Mucosa of rectum (tissue), 2 donors: ENCODE measurements around the gene ANKRD33B.

Experiments
- H3K27ac ChIP-seq, 2 donors: one replicate each; pipeline ENCODE4 v1.7.0; 2013; ENCODE audit warnings: inconsistent platforms in 2 of 2, low read depth in 2 of 2, low read length in 2 of 2
- H3K27me3 ChIP-seq, 2 donors: one replicate each; pipeline ENCODE4 v1.7.0; 2013; ENCODE audit warnings: low read length in 2 of 2; ENCODE audit not compliant: control insufficient read depth in 2 of 2, insufficient read depth in 2 of 2
- H3K36me3 ChIP-seq, 2 donors: one replicate each; pipeline ENCODE4 v1.7.0; 2013; ENCODE audit warnings: low read length in 2 of 2; ENCODE audit not compliant: control insufficient read depth in 2 of 2, insufficient read depth in 2 of 2
- H3K4me1 ChIP-seq, 2 donors: one replicate each; pipeline ENCODE4 v1.7.0; 2013; ENCODE audit warnings: low read length in 2 of 2, mild to moderate bottlenecking in 1 of 2; ENCODE audit not compliant: control insufficient read depth in 2 of 2, insufficient read depth in 2 of 2
- H3K4me3 ChIP-seq, 2 donors: one replicate each; pipeline ENCODE4 v1.7.0; 2013; ENCODE audit warnings: low read length in 2 of 2
- H3K9ac ChIP-seq, 2 donors: one replicate each; pipeline ENCODE4 v1.7.0; 2013; ENCODE audit warnings: low read length in 2 of 2, low read depth in 1 of 2, mild to moderate bottlenecking in 1 of 2
- H3K9me3 ChIP-seq, 2 donors: one replicate each; pipeline ENCODE4 v1.7.0; 2013; ENCODE audit warnings: low read length in 2 of 2; ENCODE audit not compliant: control insufficient read depth in 2 of 2
- donor health status: healthy.
- donor health status: Normal muscosa, but diverticular disease.

ANKRD33B gene

DNA sequence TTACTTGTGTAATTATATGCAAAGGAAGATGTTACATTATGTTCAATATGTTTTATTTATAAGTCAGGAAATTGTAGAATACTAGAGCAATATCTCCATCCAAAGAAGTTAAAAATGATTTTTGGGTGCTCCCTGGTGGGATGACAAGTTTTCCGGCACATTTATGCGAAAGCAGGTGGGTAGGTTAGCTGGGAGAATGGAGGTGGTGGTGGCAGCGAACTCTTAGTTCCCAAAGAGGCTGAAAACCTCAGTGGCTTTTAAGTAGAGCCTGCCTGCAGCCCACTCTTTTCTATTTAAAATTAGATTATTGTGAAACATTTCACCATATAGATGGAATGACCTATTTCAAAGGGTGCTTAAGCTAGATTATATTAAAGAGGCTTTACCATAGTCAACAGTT, 51.8 kb downstream of the ANKRD33B start:
- H3K4me3 ChIP-seq = no peak overlapping the region
- H3K36me3 ChIP-seq = no peaks in the 10 kb centered on the region
- no peak overlapping the region for H3K9ac ChIP-seq
- no peaks in the 10 kb centered on the region for H3K4me1 ChIP-seq
- H3K27ac ChIP-seq = no peak overlapping the region
- H3K27me3 ChIP-seq = no peaks in the 10 kb centered on the region
- no peaks in the 10 kb centered on the region for H3K9me3 ChIP-seq

DNA sequence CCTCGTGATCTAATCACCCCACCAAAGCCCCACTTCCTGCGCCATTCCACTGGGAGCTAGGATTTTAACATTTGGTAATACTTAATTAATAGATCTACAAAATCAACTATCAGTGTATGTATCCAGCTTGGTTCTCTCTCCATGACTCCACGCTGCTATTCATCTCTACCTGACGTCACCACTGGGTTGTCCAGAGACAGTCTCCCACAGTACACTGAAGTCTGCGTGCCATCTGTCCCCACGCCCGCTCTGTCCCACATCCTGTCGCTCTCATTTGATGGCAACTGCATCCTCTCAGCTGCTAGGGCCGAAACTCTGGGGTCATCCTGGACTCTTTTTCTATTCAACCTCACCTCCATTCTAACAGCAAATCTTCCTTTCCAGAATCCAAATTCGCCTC, 53.2 kb downstream of the ANKRD33B start:
- H3K9ac ChIP-seq = no peak overlapping the region
- H3K4me1 ChIP-seq = peaks cover 0 to 2% of the 10 kb centered on the region in 2 donors
- H3K27me3 ChIP-seq = no peaks in the 10 kb centered on the region
- H3K36me3 ChIP-seq = no peaks in the 10 kb centered on the region
- no peak overlapping the region for H3K27ac ChIP-seq
- H3K4me3 ChIP-seq = no peak overlapping the region
- no peaks in the 10 kb centered on the region for H3K9me3 ChIP-seq

DNA sequence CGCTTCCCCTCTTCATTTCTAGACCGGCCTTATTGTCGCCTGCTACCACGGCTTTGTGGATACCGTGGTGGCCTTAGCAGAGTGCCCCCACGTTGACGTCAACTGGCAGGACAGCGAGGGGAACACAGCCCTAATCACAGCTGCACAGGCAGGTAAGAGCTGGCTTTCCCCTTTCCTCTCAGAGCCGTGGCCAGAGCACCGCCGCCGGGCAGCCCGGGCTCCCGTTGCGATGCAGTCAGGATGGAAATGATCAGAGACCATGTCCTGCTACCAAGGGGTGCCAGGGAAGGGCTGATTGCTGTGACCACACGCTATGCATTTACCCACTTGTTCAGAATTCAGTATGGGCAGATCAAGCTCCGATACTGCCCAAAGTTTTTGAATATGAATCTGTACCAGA, 54.4 kb downstream of the ANKRD33B start:
- no peak overlapping the region for H3K9ac ChIP-seq
- H3K27ac ChIP-seq = no peak overlapping the region
- no peaks in the 10 kb centered on the region for H3K27me3 ChIP-seq
- H3K4me1 ChIP-seq = peaks cover 6 to 9% of the 10 kb centered on the region in 2 donors
- H3K4me3 ChIP-seq = no peak overlapping the region
- H3K36me3 ChIP-seq = no peaks in the 10 kb centered on the region
- H3K9me3 ChIP-seq = no peaks in the 10 kb centered on the region

DNA sequence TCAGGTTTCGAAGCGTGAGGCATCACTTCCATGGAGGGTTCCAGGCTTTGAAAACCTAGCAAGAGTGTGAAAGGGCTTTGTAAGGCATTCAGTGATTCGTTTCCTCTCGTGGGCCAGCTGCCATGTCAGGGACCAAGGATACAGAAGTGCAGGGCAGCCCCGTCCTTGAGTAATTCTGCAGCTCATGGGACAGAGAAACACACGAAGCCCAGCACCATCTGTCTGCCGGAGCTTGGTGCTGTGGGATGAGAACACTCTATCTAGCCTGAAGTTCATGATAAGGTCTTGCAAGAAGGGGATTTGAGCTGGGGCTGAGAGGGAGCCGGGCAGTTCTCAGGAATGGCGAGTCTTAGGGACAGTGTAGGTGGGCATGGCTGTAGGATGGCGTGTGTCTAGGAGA, 55.8 kb downstream of the ANKRD33B start:
- H3K36me3 ChIP-seq = no peaks in the 10 kb centered on the region
- no peak overlapping the region for H3K9ac ChIP-seq
- no peaks in the 10 kb centered on the region for H3K9me3 ChIP-seq
- peaks cover 9 to 12% of the 10 kb centered on the region in 2 donors for H3K4me1 ChIP-seq
- no peak overlapping the region for H3K4me3 ChIP-seq
- no peak overlapping the region for H3K27ac ChIP-seq
- H3K27me3 ChIP-seq = no peaks in the 10 kb centered on the region

DNA sequence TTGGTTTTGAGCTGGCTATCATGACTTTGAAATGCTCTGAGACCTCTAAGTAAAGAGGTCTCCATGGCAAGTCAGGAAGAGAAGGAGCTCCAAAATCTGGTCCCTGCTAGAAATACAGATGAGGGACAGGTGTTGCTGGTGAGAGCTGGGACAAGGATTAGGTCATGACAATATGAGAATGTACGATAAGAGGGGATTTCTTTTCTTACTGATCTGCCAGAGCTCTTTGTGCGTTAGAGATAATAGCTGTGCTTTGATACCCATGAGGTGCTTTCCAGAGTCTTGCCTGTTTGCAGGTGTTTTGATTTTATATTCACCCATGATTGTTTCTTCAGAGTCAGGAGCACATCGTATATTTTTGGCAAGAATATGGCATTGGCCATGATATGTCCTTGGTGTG, 56.5 kb downstream of the ANKRD33B start:
- Histone ChIP-seq H3K4me3 (no peak overlapping the region), H3K27ac (no peak overlapping the region), H3K36me3 (no peaks in the 10 kb centered on the region), H3K9ac (no peak overlapping the region), H3K4me1 (peaks cover 9 to 12% of the 10 kb centered on the region in 2 donors), H3K9me3 (no peaks in the 10 kb centered on the region), H3K27me3 (no peaks in the 10 kb centered on the region)

DNA sequence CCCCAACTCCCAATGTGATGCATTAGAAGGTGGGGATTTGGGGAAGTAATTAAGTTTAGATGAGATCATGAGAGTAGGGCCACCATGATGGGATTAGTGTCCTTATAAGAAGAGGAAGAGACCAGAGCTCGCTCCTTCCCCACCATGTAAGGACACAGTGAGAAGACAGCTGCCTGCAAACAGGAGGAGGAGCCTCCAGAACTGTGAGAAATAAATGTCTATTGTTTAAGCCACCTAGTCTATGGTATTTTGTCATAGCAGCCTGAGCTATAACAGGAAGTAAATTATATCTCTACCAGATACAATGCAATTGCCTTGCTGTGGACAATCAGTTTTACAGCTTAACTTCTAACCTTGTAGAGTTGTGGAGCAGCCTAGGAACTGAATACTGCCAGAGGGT, 58.0 kb downstream of the ANKRD33B start:
- Histone ChIP-seq H3K4me3 (no peak overlapping the region), H3K9me3 (no peaks in the 10 kb centered on the region), H3K4me1 (peaks cover 9 to 12% of the 10 kb centered on the region in 2 donors), H3K27ac (no peak overlapping the region), H3K9ac (no peak overlapping the region), H3K36me3 (no peaks in the 10 kb centered on the region), H3K27me3 (no peaks in the 10 kb centered on the region)

DNA sequence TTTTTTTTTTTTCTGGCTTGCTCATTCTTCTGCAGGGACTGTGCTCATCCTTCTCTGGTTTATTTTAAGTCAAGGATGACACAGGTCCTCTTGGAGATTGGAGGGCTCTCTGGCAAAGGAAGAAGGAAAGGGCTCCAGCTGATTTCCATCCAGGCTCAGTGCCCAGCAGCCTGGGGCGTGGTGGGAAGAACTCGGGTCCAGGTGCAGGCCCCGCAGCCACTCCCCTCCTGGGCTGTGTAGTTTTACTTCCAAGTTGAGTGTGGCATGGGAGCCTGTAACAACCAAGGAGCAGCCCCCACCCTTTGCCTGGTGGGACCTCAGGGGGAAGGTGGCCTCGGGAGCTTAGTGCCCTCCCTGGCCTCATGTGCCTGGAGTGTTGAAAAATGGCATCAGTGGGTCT, 58.9 kb downstream of the ANKRD33B start:
- no peaks in the 10 kb centered on the region for H3K27me3 ChIP-seq
- H3K27ac ChIP-seq = no peak overlapping the region
- H3K4me1 ChIP-seq = peaks cover 12 to 17% of the 10 kb centered on the region in 2 donors
- no peak overlapping the region for H3K4me3 ChIP-seq
- H3K9me3 ChIP-seq = no peaks in the 10 kb centered on the region
- H3K36me3 ChIP-seq = no peaks in the 10 kb centered on the region
- no peak overlapping the region for H3K9ac ChIP-seq

DNA sequence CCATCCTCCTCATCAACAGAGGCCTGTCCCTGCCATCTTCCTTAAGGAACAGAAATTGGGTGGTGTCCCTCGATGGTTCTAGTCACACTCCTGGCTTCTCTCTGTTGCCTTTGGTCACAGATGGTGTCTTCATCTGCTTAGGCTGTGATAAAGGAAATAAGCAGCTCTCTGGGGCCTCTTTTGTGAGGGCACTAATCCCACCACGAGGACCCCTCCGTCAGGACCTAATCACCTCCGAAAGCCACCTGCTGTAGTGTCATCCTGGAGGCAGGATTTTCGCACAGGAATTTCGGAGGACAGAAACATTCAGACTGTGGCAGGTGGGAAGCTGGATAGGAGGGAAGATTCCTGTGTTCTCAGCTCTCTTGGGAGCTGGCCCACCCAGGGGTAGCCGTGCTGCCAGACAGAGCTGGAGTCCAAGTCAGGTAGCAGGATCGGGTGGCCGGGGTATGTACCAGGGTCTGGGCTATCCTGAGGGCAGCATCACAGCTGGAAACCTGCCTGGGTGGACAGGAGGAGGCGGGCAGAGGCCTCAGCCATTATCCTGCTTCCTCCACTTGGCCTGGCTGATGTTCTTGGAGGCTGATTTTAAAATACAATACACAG, 59.5 kb downstream of the ANKRD33B start:
- Histone ChIP-seq H3K27me3 (no peaks in the 10 kb centered on the region), H3K9ac (no peak overlapping the region), H3K9me3 (no peaks in the 10 kb centered on the region), H3K36me3 (no peaks in the 10 kb centered on the region), H3K27ac (no peak overlapping the region), H3K4me1 (peaks cover 13 to 17% of the 10 kb centered on the region in 2 donors), H3K4me3 (no peak overlapping the region)

DNA sequence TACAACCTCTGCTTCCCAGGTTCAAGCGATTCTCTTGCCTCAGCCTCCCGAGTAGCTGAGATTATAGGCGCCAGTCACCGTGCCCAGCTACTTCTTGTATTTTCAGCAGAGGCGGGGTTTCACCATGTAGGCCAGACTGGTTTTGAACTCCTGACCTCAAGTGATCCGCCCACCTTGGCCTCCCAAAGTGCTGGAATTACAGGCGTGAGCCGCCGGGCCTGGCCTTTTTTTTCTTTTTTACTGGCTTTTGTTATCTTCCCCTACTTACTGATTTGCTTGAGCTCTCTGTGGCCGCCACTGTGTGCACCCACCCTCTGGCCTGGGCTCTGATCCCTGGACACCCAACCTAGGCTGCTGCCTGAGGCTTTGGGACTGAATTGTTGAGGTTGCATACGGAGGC, 60.3 kb downstream of the ANKRD33B start:
- Histone ChIP-seq H3K36me3 (no peaks in the 10 kb centered on the region), H3K9me3 (no peaks in the 10 kb centered on the region), H3K4me1 (peaks cover 13 to 17% of the 10 kb centered on the region in 2 donors), H3K27ac (no peak overlapping the region), H3K4me3 (no peak overlapping the region), H3K27me3 (no peaks in the 10 kb centered on the region), H3K9ac (no peak overlapping the region)

DNA sequence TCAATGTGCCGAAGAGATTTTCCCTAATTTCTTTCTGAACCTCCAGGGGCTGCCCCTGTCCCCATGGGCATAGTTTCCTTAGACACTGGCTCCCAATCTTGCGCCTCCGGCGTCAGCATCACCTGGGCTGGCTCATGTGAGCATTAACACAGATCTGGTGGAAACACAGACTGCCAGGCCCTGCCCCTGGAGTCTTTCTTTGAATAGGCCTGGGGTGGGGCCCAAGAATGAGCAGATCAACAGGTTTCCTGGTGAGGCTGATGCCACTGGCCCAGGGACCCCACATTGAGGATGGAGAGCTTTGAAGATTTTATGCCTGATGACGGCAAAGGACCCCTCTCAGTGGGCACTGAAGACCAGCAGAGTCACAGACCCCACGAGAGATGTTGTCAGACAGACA, 60.8 kb downstream of the ANKRD33B start:
- no peak overlapping the region for H3K9ac ChIP-seq
- no peaks in the 10 kb centered on the region for H3K27me3 ChIP-seq
- H3K4me1 ChIP-seq = peaks cover 13 to 17% of the 10 kb centered on the region in 2 donors
- no peak overlapping the region for H3K4me3 ChIP-seq
- H3K9me3 ChIP-seq = no peaks in the 10 kb centered on the region
- H3K27ac ChIP-seq = no peak overlapping the region
- H3K36me3 ChIP-seq = no peaks in the 10 kb centered on the region
